ENCODE measurements around the gene METAP1. TPM values are rescaled to one million over a fixed set of nuclear protein-coding genes. Genes with fewer than 3 reads are reported as not detected.
"Not testable (repeated sequence)": the region's sequence is repeated elsewhere in the genome, so short reads cannot be mapped to it uniquely, and the experiment has no call there.

METAP1 gene
- total RNA-seq, 1 donor from 2014 or later: 41.9 TPM

DNA sequence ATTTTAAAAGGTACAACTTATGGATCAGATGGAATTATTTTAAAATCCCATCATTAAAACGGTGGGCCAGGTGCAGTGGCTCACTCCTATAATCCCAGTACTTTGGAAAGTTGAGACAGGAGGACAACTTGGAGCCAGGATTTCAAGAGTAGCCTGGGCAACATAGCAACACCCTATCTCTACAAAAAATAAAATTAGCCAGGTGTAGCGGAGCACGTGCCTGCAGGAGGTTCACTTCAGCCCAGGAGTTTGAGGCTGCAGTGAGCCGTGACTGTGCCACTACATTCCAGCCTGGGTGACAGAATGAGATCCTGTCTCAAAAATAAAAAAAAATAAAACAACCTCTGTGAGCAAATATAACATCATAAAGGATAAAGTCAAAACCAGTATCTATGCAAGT is 81.7 kb downstream of the METAP1 start:
- DNase-seq (ENCODE audit: low read depth) (no peak), FAIRE-seq (no peak)
- H3K27me3 ChIP-seq (ENCODE audit: control insufficient read depth, insufficient read depth, low read length): no peaks in the 10 kb centered on the region
- H3K36me3 ChIP-seq (ENCODE audit: control insufficient read depth, insufficient read depth, low read length): peaks cover 23% of the 10 kb centered on the region
- no peak overlapping the region for H3K4me3 ChIP-seq (ENCODE audit: low read depth, low read length)
- TF ChIP-seq, protein P1, sequence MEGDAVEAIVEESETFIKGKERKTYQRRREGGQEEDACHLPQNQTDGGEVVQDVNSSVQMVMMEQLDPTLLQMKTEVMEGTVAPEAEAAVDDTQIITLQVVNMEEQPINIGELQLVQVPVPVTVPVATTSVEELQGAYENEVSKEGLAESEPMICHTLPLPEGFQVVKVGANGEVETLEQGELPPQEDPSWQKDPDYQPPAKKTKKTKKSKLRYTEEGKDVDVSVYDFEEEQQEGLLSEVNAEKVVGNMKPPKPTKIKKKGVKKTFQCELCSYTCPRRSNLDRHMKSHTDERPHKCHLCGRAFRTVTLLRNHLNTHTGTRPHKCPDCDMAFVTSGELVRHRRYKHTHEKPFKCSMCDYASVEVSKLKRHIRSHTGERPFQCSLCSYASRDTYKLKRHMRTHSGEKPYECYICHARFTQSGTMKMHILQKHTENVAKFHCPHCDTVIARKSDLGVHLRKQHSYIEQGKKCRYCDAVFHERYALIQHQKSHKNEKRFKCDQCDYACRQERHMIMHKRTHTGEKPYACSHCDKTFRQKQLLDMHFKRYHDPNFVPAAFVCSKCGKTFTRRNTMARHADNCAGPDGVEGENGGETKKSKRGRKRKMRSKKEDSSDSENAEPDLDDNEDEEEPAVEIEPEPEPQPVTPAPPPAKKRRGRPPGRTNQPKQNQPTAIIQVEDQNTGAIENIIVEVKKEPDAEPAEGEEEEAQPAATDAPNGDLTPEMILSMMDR (IDR thresholded peaks at IDR 0.05; ENCODE audit: insufficient read depth, low read length, severe bottlenecking): no peak

DNA sequence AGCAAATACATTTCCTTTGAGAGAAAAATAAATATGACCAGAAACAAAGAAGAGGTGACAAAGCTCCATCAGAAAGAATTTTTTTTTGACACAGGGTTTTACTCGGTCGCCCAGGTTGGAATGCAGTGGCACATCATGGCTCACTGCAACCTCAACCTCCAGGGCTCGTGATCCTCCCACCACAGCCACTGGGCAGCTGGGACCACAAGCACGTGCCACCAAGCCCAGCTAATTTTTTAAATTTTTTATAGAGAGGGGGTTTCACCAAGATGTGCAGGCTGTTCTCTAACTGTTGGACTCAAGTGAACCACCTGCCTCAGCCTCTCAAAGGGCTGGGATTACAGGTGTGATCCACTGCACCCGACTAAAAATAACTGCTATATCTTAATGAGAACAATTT is 82.8 kb downstream of the METAP1 start:
- H3K4me3 ChIP-seq (ENCODE audit: low read depth, low read length): no peak overlapping the region
- H3K36me3 ChIP-seq (ENCODE audit: control insufficient read depth, insufficient read depth, low read length): peaks cover 25% of the 10 kb centered on the region
- TF ChIP-seq, protein P1 (IDR thresholded peaks at IDR 0.05; ENCODE audit: insufficient read depth, low read length, severe bottlenecking): no peak
- FAIRE-seq: no peak
- H3K27me3 ChIP-seq (ENCODE audit: control insufficient read depth, insufficient read depth, low read length): no peaks in the 10 kb centered on the region
- no peak for DNase-seq (ENCODE audit: low read depth)

DNA sequence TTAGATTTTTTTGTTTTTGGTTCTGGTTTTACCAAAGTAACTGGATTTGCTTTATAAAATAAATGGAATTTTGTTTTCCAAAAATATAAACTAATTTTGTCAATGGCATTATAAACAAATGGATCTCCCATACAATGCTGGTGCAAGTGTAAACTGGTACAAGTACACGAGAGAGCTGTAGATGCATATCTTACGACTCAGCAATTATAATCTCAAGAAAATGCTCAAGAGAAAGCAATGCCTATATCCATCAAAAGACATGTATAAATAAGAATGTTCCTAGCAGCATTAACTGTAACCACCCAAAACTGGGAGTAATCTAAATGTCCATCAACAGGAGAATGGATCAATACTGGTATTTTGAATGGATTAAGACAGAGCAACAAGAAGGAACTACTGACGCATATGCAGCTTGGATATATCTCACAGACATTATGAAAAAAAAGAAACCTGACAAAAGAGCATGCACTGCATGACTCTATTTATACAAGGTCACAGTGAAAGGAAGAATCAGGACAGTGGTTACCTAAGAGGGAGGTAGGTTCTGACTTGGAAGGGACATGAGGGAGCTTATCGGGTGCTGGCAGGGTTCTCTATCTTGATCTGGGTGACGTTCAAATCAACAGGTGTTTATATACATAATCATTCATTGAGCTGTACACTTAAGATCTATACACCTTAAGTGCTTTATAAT is 83.6 kb downstream of the METAP1 start:
- FAIRE-seq: no peak
- H3K36me3 ChIP-seq (ENCODE audit: control insufficient read depth, insufficient read depth, low read length): peaks cover 28% of the 10 kb centered on the region

DNA sequence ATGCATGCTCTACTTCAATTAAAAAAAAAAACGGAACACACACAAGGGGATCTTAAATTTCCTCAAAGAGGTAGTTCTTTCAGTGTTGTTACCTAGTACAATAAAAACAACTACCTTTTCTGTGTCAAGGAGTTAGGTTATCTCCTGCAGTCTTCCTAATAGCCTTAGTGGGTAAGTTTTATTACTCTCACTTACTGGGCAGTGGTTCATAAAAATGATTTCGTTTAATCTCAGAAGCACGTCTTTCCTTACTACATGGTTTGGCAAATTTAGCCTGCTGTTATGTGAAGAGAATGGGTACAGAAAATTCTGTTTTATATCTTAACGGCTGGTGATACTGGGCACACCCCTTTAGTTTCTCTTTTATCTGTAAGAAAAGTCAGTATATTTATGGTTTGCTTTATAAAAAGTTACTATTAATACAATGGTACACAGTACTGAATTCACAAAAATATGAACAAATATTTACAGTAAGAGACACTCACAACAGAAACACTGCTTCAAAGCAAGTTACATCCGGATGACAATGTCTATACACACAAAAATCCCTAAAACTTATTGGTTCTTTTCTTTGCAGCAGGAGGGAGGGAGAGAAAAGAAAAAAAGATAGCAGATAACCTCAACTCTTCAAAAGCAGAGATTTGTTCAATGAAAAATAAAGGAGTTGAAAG is 84.2 kb downstream of the METAP1 start:
- H3K27me3 ChIP-seq (ENCODE audit: control insufficient read depth, insufficient read depth, low read length): no peaks in the 10 kb centered on the region
- H3K4me3 ChIP-seq (ENCODE audit: low read depth, low read length): no peak overlapping the region
- H3K36me3 ChIP-seq (ENCODE audit: control insufficient read depth, insufficient read depth, low read length): peaks cover 29% of the 10 kb centered on the region
- TF ChIP-seq, protein P1 (IDR thresholded peaks at IDR 0.05; ENCODE audit: insufficient read depth, low read length, severe bottlenecking): no peak
- DNase-seq (ENCODE audit: low read depth) (no peak), FAIRE-seq (no peak)

More for the DNA sequence above, 83.6 kb downstream of the METAP1 start:
- TF ChIP-seq, protein P1 (IDR thresholded peaks at IDR 0.05; ENCODE audit: insufficient read depth, low read length, severe bottlenecking): no peak
- DNase-seq (ENCODE audit: low read depth): no peak
- H3K4me3 ChIP-seq (ENCODE audit: low read depth, low read length): no peak overlapping the region
- H3K27me3 ChIP-seq (ENCODE audit: control insufficient read depth, insufficient read depth, low read length): no peaks in the 10 kb centered on the region

DNA sequence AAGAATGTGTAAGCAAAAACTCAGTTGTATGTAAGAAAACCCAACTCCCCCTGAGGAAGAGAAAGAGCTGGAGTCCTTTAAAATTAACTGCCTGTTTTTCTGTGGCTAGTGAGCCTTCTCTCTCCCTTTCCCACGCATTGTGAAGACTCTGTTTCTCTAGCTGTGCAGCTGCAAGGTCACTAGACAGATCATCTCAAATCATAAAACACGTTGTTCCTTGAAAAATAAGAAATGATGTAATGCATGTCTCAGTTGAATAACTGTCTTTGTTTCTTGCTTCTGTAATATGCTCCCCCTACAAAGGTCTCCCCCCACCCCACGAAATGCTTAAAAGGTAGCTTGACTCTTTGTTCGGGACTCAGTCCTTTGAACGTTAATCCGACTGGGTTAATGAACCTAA is 85.3 kb downstream of the METAP1 start:
- H3K27me3 ChIP-seq (ENCODE audit: control insufficient read depth, insufficient read depth, low read length); H3K4me3 ChIP-seq (ENCODE audit: low read depth, low read length); FAIRE-seq; DNase-seq (ENCODE audit: low read depth): not testable (repeated sequence)
- peaks cover 31% of the 10 kb centered on the region for H3K36me3 ChIP-seq (ENCODE audit: control insufficient read depth, insufficient read depth, low read length)

DNA sequence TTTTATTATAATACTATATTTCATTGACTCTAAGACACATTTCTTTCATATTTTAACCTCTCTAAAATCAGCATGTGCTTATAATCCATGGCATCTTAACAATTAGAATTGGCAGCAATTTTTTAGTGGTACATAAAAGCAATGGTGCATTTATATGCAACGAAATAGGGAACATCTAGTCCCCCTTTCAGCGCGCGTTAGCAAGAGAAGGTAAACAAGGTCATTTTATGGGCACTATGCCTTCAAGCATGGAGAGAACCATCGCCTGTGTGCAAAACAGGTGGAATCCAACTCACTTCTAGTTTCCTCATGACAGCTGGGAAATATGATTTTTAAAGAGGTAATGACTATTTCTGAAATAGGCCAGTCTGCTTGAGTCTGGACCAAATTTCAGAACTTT is 86.7 kb downstream of the METAP1 start:
- Histone ChIP-seq H3K27me3 (ENCODE audit: control insufficient read depth, insufficient read depth, low read length) (no peaks in the 10 kb centered on the region), H3K36me3 (ENCODE audit: control insufficient read depth, insufficient read depth, low read length) (peaks cover 25% of the 10 kb centered on the region), H3K4me3 (ENCODE audit: low read depth, low read length) (no peak overlapping the region)
- TF ChIP-seq, protein P1 (IDR thresholded peaks at IDR 0.05; ENCODE audit: insufficient read depth, low read length, severe bottlenecking): no peak
- FAIRE-seq: no peak
- no peak for DNase-seq (ENCODE audit: low read depth)
